ENCODE data around the gene CLINT1. TPM values are rescaled to one million over a fixed set of nuclear protein-coding genes. Genes with fewer than 3 reads are reported as not detected.

Gene CLINT1
- total and polyA plus RNA-seq, 9 of the 15 experiments (the other 6 are each of a cell fraction or from before 2014, with no cell fraction given) = 23.6 to 125 (median 71.4) TPM

GRCh38 chr5:157744051-157745011 lies 114.6 kb downstream of the CLINT1 start (continued):
- TF ChIP-seq NCOA6 (IDR thresholded peaks at IDR 0.05) (peak; percentile 59; the same call in 1 of the 2 replicates), STAT5B (CRISPR knock-in tag; IDR thresholded peaks at IDR 0.05) (no peak), ZFX (CRISPR knock-in tag; IDR thresholded peaks at IDR 0.05) (peak; percentile 54; the same call in 1 of the 2 replicates), PHF8 (IDR thresholded peaks at IDR 0.05; ENCODE audit: borderline replicate concordance, low read length) (peak; percentile 20; the same call in 1 of the 2 replicates), ARNT (IDR thresholded peaks at IDR 0.05) (0 out of 4 replicates have a peak, but pooled peaks of 1 of the 2 experiments have one; percentile 21), SMARCE1 (IDR thresholded peaks at IDR 0.05) (peak; percentile 60; the same call in 1 of the 2 replicates), TRIM24 (IDR thresholded peaks at IDR 0.05) (0 out of 4 replicates have a peak, but pooled peaks of 1 of the 2 experiments have one; percentile 5), ZBTB40 (IDR thresholded peaks at IDR 0.05) (no peak; the same call in 1 of the 2 replicates), ZBTB40 (CRISPR knock-in tag; IDR thresholded peaks at IDR 0.05) (no peak), MYNN (IDR thresholded peaks at IDR 0.05) (peak; percentile 39; the same call in 1 of the 2 replicates), MYNN (CRISPR knock-in tag; IDR thresholded peaks at IDR 0.05) (no peak), RBM17 (IDR thresholded peaks at IDR 0.05; ENCODE audit: borderline replicate concordance, low read depth, low read length) (no peak), BCOR (IDR thresholded peaks at IDR 0.05) (peak; percentile 40; the same call in 1 of the 2 replicates), STAT5A (IDR thresholded peaks at IDR 0.05; ENCODE audit: borderline replicate concordance, low read length) (peak; percentile 66; the same call in 1 of the 2 replicates), HDAC1 (IDR thresholded peaks at IDR 0.05) (peak in 1 of 2 experiments; percentile 62; a peak in 2 of 4 replicates), ZFP30 (CRISPR knock-in tag; IDR thresholded peaks at IDR 0.05; ENCODE audit: borderline replicate concordance) (no peak), E2F6 (IDR thresholded peaks at IDR 0.05; ENCODE audit: borderline replicate concordance in 1 of 2, extremely low read depth in 1 of 2, insufficient read depth in 1 of 2, insufficient read length in 1 of 2, low read depth in 1 of 2, low read length in 1 of 2, poor library complexity in 1 of 2, severe bottlenecking in 1 of 2) (peak in 1 of 2 experiments; percentile 57)

Measured in K562 (cell line).